ENCODE measurements around the gene LAMA5. TPM values are rescaled to one million over a fixed set of nuclear protein-coding genes. Genes with fewer than 3 reads are reported as not detected.
"Not testable (repeated sequence)": the region's sequence is repeated elsewhere in the genome, so short reads cannot be mapped to it uniquely, and the experiment has no call there.

The LAMA5 gene
- total RNA-seq, 1 donor from 2014 or later = 0.70 TPM

DNA sequence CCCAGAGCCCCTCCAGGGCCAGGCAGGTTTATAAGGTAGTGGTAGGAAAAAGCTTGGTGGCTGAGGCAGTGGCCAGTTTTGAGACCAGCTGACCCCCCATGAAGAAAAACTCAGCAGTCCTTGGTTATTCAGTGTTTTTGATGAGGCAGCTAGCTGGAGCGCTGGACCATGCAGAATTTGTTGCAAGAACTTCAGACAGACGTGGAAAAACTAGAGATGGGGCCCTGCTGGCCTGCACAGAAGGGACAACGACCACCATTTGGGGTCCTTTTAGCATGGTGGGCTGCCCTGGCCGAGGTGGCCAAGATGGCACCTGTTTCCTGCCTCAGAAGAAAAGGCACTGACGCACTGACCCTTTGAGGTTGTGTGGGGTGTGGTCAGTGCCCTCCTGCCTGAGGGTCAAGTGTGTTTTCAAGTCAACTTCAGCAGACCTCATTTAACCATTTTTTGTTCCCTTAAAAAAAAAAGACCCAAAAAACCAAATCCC lies 22.5 kb upstream of the LAMA5 start:
- intact Hi-C loops (cut with micrococcal nuclease) = loop anchor here (5.0 kb wide), 1 partner anchor 418 kb away; no protein-coding TSS in a partner anchor

DNA sequence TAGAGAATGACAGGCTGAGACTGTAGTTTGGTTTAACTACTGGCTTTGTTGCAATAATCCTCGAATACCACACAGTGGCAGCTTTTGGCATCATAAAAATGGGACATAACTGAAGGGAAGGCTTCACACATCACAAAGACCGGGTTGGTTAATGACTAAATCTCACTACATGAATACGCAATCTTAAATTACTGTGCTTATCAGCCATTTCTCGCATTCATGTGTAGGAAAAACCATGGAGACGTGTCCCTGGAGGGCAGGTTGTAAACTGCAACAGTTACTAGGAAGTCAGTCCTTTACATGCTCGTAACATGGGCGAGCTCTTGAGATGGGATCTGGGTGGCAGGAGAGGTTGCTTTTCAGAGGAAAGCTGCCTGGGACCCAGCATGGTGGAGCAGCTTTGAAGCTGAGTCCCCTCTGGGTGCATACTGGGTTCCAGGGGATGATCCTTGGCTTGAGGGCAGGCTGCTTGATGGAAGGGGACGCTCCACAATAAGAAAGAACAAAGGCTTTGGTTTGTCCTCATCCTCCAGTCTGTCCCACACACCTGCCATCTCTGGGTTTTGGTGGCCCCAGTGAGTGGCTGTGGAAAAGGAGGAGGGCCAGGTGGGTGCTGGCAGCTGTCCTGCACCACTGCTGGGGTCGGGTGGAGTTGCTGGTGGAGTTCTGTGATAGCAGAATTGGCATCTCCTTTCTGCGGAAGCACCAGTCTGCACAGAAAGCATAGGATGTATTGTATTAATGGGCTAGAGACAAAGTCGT lies 21.9 kb upstream of the LAMA5 start:
- intact Hi-C loops (cut with micrococcal nuclease) = loop anchor here (5.0 kb wide), 1 partner anchor 418 kb away; no protein-coding TSS in a partner anchor

DNA sequence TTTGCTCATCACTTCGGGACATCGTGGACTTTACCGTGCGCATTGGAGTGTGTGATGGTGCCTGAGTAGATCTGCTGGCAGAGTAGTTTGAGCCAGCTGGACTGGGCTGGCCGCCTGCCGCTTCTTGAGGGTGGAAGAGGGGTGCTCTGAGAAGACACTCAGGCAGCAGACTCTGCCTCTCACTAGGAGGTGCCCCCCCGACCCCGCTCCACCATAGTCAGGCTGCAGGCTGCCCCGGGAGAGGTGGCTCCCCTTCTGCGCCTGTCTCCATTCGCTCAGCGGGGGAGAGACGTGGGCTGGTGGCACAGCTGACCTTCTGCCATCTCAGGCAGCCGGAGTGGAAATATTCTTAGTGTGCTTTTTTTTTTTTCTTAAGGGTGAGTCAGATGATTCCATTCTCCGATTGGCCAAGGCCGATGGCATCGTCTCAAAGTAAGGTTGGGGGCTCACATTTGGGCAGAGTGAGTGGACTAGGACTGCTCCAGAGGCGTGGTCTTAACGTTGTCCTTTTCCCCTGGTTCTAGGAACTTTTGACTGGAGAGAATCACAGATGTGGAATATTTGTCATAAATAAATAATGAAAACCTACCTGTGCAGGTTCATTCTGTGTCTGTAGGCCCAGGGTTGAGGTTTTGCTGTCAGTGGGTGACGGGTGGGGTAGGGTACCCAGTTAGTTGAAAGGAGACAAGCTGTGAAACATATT lies 21.0 kb upstream of the LAMA5 start:
- intact Hi-C loops (cut with micrococcal nuclease) = loop anchor here (1.0 to 5.0 kb wide), 5 partner anchors 19 to 419 kb away; partner anchors contain the start of genes ADRM1, CABLES2, LSM14B and MTG2

GRCh38 chr20:62387219-62387913 lies 20.3 kb upstream of the LAMA5 start:
- intact Hi-C loops (cut with micrococcal nuclease) = loop anchor here (1.0 to 5.0 kb wide), 5 partner anchors 20 to 420 kb away; partner anchors contain the start of genes ADRM1, CABLES2, LSM14B and MTG2

- intact Hi-C loops (cut with micrococcal nuclease) = loop anchor here (1.0 to 5.0 kb wide), 6 partner anchors 21 to 421 kb away; partner anchors contain the start of genes ADRM1, CABLES2, LSM14B and MTG2
Measured at GRCh38 chr20:62386383-62387218, 19.5 kb upstream of the LAMA5 start, which contains the start of gene RPS21. RPS21 (plus strand) TSS chr20:62387103; CDS start chr20:62387339, 236 bp downstream.

DNA sequence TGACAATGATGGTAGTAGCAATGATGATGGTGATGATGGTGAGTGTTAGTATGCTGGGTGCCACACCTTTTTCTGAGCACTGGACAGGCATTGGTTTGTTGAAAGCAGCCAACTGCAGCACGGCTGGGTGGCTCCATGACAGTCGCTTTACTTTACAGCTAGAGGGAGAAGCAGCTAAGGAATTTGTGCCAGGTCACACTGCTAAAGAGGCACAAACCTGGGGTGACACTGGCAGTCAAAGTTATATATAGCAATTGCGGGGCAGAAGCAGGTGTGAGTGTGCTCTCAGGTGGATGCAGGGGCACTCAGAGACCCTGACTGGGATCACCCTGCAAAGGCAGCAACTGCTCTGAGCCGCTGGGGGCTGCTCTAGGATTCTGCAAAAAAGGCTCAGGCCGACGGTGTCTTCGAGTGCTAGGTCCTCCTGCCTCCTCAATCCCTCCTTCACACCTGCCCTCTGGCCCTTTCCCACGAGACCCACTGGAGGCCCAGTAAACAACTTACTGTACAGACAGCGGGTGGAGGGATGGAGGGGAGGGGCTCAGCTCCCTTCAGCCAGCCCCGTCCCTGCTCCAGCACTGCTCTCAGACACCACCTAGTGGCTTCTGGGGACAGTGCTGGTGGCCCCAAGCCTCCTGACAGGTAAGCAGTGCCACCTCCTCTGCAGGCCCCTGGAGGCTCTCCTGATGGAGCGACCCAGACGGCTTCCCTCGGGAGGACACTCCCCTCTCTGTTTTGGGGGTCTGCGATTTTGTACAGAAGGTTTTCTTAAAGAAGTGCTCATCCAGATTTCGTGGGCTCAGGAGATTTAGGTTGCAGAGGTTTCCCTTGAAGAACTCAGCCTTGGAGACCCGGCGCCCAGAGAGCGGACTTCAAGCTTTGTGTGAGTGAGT lies 15.4 kb upstream of the LAMA5 start:
- intact Hi-C loops (cut with micrococcal nuclease) = loop anchor here (1.0 kb wide), 1 partner anchor 80 kb away; the partner anchor contains the start of gene ADRM1

GRCh38 chr20:62381842-62382241 lies 14.7 kb upstream of the LAMA5 start:
- intact Hi-C loops (cut with micrococcal nuclease) = loop anchor here (1.0 kb wide), 1 partner anchor 80 kb away; the partner anchor contains the start of gene ADRM1

GRCh38 chr20:62381202-62381797 lies 14.2 kb upstream of the LAMA5 start:
- intact Hi-C loops (cut with micrococcal nuclease) = no loop called here

DNA sequence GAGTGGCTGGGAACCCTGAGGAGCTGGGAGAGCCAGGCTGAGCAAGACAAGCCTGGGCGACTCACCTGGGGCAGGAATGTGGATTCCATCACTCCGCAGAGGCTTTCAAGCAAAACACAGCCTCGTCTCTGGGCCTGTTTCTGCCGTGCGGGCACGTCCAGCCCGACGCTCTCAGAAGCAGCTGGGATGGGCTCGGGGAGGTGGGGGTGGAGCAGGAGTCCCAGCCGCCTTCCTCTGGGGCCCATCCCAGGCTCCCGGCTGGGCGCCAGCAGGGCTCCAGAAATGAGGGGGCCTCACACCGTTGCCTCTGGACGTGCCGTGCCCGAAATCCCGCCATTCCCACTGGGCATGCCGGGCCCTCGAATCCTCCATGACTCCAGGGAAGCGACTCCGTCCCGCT lies 11.1 kb upstream of the LAMA5 start:
- intact Hi-C loops (cut with micrococcal nuclease) = no loop called here

- intact Hi-C loops (cut with micrococcal nuclease) = no loop called here
Measured at GRCh38 chr20:62377615-62378178, 10.6 kb upstream of the LAMA5 start.

DNA sequence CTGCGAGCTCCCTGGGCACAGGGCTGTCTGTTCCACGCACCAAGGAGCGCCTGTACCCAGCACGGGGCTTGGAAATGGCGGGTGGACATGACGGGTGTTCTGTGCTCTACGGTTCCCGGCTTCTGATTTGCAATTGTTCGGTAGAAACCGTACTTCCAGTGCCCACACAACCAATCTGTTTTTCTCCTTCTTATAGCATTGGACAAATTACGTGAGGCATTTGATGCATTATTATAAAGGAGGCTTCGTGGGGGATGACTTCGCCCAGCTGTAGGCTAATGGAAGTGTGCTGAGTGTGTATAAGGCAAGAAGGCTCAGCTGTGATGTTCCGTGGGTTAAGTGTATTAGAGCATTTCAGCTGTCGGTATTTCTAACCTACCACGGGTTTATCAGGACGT lies 10.0 kb upstream of the LAMA5 start:
- intact Hi-C loops (cut with micrococcal nuclease) = no loop called here

DNA sequence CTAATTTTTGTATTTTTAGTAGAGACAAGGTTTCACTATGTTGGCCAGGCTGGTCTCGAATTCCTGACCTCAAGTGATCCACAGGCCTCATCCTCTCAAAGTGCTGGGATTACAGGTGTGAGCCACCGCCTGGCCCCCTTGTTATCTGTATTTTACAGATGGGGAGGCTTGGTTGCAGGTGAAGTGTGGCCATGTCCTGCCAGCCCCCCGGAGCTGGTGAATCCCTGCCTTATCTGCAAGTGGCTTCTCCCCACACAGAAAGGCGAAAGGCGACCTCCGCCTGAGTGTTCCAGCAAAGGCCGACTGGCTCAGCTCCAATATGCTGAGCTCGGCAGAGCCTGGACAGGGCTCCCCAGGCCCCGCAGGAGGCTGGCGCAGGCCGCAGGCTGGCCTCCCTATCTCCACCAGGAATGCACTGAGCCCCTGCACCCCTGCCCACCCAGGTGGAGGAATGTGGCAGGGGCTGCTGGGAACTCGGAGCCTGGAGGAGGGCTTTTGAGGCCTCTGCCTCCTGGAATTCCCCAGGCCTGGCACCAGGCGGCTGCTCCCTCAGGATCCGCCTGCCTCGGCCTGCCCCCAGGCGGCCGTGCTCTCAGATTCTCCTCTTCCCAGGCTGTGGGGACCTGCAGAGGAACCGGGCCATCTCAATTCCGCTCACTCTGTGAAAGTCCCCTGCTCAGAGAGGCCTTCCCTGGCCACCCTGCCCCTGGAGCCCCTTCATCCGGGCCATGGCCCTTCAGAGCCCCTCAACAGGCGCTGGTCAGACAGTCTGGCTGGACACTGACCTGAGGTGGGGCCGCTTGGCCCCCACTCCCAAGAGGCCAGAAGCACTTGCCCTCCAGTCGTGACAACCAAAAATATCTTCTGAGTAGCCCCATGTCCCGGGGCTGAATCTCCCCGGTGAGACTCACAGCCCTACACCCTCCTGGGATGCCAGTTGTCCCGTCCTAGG lies 9.3 kb upstream of the LAMA5 start:
- intact Hi-C loops (cut with micrococcal nuclease) = no loop called here

- intact Hi-C loops (cut with micrococcal nuclease) = no loop called here
Measured at GRCh38 chr20:62374331-62375152, 7.4 kb upstream of the LAMA5 start.

- intact Hi-C loops (cut with micrococcal nuclease) = not testable (repeated sequence)
Measured at GRCh38 chr20:62373631-62374179, 6.6 kb upstream of the LAMA5 start.

GRCh38 chr20:62372042-62372993 lies 5.2 kb upstream of the LAMA5 start:
- intact Hi-C loops (cut with micrococcal nuclease) = no loop called here

Measured in T-helper 2 cell treated with Interferon-gamma antibody and Interleukin-4, amounts not matched to agents 100 ng/mL and 5 ng/mL, for 36 hours (primary cell).